WTC11 (cell line): Measurements from ENCODE around the gene SLC17A9.
"Not testable (repeated sequence)": the region's sequence is repeated elsewhere in the genome, so short reads cannot be mapped to it uniquely, and the experiment has no call there.

Source experiments
- ATF3 ChIP-seq: sonication (generic); formaldehyde crosslinking; conservative IDR thresholded peaks from 2 replicates; pipeline ENCODE4 v1.8.1; 2022; ENCODE audit warnings: mild to moderate bottlenecking, missing genetic modification reagents
- CREB1 ChIP-seq: sonication (generic); formaldehyde crosslinking; IDR thresholded peaks from 2 replicates; pipeline ENCODE4 v1.8.0; 2023; ENCODE audit warnings: mild to moderate bottlenecking, missing genetic modification reagents
- CTCF ChIP-seq: fragments of 200-600 bp; IDR thresholded peaks from 2 replicates; pipeline ENCODE4 v1.8.0; 2022; ENCODE audit warnings: antibody characterized with exemption
- E2F4 ChIP-seq: sonication (generic); formaldehyde crosslinking; IDR thresholded peaks from 2 replicates; pipeline ENCODE4 v1.8.1; 2022; ENCODE audit warnings: low read depth, mild to moderate bottlenecking, moderate library complexity, missing genetic modification reagents, borderline replicate concordance
- E2F5 ChIP-seq: sonication (generic); formaldehyde crosslinking; IDR thresholded peaks from 2 replicates; pipeline ENCODE4 v1.8.1; 2022; ENCODE audit warnings: mild to moderate bottlenecking, moderate library complexity, missing genetic modification reagents
- FOXP1 ChIP-seq: sonication (generic); formaldehyde crosslinking; IDR thresholded peaks from 2 replicates; pipeline ENCODE4 v1.8.0; 2022; ENCODE audit warnings: missing genetic modification reagents, mild to moderate bottlenecking, moderate library complexity, borderline replicate concordance

- TF ChIP-seq FOXP1 (CRISPR knock-in tag); E2F4 (CRISPR knock-in tag); E2F5 (CRISPR knock-in tag); CTCF; ATF3; CREB1 (CRISPR knock-in tag): not testable (repeated sequence)
These were observed 29.3 kb upstream of the SLC17A9 start for GRCh38 chr20:62923059-62923668.
